ENCODE measurements around the gene ARHGAP10.

ARHGAP10 gene

DNA sequence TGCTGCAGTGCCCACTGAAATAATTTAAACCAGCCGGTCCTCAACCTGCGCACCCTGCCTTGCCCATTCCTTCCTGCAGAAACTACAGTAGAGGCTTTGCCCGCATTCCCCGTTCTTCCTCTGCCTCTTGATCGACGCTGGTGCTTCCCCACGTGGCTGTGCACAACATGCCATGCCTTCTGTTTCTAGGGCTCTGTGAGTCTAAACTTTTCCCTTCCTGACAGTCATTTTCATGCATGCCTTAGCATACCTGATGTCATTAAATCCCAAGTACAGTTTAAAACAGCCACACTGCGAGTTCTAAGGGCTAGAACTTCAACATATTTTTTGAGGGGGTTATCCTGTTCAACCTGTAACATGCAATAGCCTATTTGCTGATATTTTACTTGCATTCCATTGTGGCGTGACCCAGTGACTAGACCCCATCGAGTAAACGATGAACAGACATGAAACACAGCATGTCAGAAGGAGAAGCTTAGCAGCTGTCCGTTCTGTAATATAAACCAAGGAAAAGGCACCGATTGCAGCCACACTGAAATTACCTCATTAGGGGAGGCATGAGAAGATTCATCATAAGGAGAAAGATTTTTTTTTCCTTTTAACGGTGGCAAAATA, 232.5 kb downstream of the ARHGAP10 start:
- Histone ChIP-seq H3K27ac (no peak overlapping the region), H3K36me3 (peaks cover 37 to 53% (median 50%) of the 10 kb centered on the region in 3 donors), H3K4me3 (no peak overlapping the region), H3K9me3 (no peaks in the 10 kb centered on the region), H3K4me1 (peaks cover 0 to 14% (median 0%) of the 10 kb centered on the region in 4 donors), H3K27me3 (no peaks in the 10 kb centered on the region)
- intact Hi-C loops (cut with DNase I; ENCODE audit: low total_unique reads) = no loop called here
- TF ChIP-seq, protein P1, sequence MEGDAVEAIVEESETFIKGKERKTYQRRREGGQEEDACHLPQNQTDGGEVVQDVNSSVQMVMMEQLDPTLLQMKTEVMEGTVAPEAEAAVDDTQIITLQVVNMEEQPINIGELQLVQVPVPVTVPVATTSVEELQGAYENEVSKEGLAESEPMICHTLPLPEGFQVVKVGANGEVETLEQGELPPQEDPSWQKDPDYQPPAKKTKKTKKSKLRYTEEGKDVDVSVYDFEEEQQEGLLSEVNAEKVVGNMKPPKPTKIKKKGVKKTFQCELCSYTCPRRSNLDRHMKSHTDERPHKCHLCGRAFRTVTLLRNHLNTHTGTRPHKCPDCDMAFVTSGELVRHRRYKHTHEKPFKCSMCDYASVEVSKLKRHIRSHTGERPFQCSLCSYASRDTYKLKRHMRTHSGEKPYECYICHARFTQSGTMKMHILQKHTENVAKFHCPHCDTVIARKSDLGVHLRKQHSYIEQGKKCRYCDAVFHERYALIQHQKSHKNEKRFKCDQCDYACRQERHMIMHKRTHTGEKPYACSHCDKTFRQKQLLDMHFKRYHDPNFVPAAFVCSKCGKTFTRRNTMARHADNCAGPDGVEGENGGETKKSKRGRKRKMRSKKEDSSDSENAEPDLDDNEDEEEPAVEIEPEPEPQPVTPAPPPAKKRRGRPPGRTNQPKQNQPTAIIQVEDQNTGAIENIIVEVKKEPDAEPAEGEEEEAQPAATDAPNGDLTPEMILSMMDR (IDR thresholded peaks at IDR 0.05) = no peak
- no peak for DNase-seq

DNA sequence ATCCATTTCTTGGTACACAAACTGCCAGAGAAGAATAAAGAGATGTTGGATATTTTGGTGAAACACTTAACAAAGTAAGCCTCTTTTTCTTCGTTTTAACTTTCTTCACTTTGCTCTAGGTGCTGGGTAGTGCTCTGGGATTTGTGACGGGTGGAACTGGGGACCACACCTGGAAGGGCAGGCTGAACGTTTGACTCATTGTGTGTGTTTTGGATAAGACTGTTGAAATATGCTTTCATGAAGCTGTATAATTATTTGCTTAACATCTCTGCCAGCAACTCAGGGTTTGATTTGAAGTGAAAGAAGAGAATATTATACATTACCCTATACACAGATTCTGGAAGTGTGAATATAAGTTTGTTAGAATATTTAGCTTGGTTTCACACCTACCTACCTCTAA, 233.2 kb downstream of the ARHGAP10 start:
- no peaks in the 10 kb centered on the region for H3K27me3 ChIP-seq
- DNase-seq = no peak
- H3K36me3 ChIP-seq = peaks cover 37 to 53% (median 50%) of the 10 kb centered on the region in 3 donors
- H3K9me3 ChIP-seq = no peaks in the 10 kb centered on the region
- H3K27ac ChIP-seq = no peak overlapping the region
- intact Hi-C loops (cut with DNase I; ENCODE audit: low total_unique reads) = no loop called here
- no peak overlapping the region for H3K4me3 ChIP-seq
- H3K4me1 ChIP-seq = peaks cover 0 to 9% (median 2%) of the 10 kb centered on the region in 4 donors
- TF ChIP-seq, protein P1 (IDR thresholded peaks at IDR 0.05) = no peak

DNA sequence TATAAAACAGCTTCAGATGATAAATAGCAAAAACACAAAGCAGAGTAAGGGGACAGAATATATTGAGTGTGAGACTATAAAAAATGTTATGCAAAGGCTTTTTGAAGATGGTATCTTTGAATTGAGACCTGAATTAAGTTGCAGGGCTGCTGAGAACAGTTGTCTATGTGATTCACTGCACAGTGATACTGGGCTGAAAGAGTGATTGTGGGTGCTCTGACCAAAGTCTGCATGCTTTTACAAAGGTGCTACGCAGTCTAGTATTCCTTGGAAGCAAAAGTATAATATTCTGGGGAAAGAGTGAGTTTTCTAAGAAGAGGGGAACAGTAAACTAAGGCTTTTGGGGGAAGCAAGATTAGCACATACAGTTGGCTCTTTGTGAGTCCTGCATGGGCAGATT, 234.0 kb downstream of the ARHGAP10 start:
- Histone ChIP-seq H3K36me3 (peaks cover 37 to 53% (median 50%) of the 10 kb centered on the region in 3 donors), H3K27me3 (no peaks in the 10 kb centered on the region), H3K9me3 (no peaks in the 10 kb centered on the region), H3K4me3 (no peak overlapping the region), H3K4me1 (peaks cover 0 to 9% (median 2%) of the 10 kb centered on the region in 4 donors), H3K27ac (no peak overlapping the region)
- intact Hi-C loops (cut with DNase I; ENCODE audit: low total_unique reads) = no loop called here
- no peak for DNase-seq
- TF ChIP-seq, protein P1 (IDR thresholded peaks at IDR 0.05) = no peak

DNA sequence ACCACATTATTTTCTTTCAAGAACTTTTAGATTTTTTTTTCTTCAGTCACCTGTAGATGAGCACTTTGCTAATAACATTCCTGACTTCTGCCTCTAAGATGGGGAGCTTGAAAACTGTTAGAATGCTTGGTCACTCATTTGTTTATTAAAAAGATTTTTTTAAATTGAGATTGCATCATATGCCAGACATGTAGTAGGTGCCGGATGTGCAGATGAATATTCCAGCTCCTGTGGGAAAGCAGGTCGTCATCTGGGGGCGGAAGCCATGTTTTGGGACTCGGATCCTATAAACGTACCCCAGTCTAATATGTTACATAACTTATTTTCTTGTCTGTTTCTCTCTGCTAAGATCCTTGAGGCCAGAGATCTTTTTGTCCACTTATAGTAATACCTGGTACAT, 236.8 kb downstream of the ARHGAP10 start:
- TF ChIP-seq, protein P1 (IDR thresholded peaks at IDR 0.05) = no peak
- Histone ChIP-seq H3K27ac (no peak overlapping the region), H3K27me3 (no peaks in the 10 kb centered on the region), H3K9me3 (no peaks in the 10 kb centered on the region), H3K4me1 (peaks cover 0 to 9% (median 2%) of the 10 kb centered on the region in 4 donors), H3K4me3 (no peak overlapping the region), H3K36me3 (peaks cover 33 to 43% (median 41%) of the 10 kb centered on the region in 3 donors)
- intact Hi-C loops (cut with DNase I; ENCODE audit: low total_unique reads) = no loop called here
- DNase-seq = no peak

GRCh38 chr4:147969573-147970385, 237.9 kb downstream of the ARHGAP10 start:
- no peak overlapping the region for H3K27ac ChIP-seq
- H3K27me3 ChIP-seq = no peaks in the 10 kb centered on the region
- peaks cover 23 to 35% (median 31%) of the 10 kb centered on the region in 3 donors for H3K36me3 ChIP-seq
- DNase-seq = no peak
- intact Hi-C loops (cut with DNase I; ENCODE audit: low total_unique reads) = no loop called here
- H3K4me3 ChIP-seq = no peak overlapping the region
- peaks cover 0 to 9% (median 2%) of the 10 kb centered on the region in 4 donors for H3K4me1 ChIP-seq
- TF ChIP-seq, protein P1 (IDR thresholded peaks at IDR 0.05) = no peak
- H3K9me3 ChIP-seq = no peaks in the 10 kb centered on the region

Measured in tibial artery (tissue), 4 donors.